GM12864 (cell line): ENCODE results near the gene GAD2.

Source experiments
- DNase-seq: peaks from one replicate; pipeline ENCODE4 v3.0.0-alpha.2; 2011; ENCODE audit warnings: low read depth
- H3K4me3 ChIP-seq: 2 replicates; pipeline ENCODE4 v1.5.1; 2011; ENCODE audit warnings: mild to moderate bottlenecking, low read depth, low read length, control low read depth
- TF ChIP-seq, protein P1 (sequence below): IDR thresholded peaks from 2 replicates; pipeline ENCODE4 v1.5.1; 2011; ENCODE audit warnings: low read depth, mild to moderate bottlenecking, moderate library complexity, low read length, control low read depth, inconsistent platforms; ENCODE audit errors: missing control alignments

GAD2 gene

DNA sequence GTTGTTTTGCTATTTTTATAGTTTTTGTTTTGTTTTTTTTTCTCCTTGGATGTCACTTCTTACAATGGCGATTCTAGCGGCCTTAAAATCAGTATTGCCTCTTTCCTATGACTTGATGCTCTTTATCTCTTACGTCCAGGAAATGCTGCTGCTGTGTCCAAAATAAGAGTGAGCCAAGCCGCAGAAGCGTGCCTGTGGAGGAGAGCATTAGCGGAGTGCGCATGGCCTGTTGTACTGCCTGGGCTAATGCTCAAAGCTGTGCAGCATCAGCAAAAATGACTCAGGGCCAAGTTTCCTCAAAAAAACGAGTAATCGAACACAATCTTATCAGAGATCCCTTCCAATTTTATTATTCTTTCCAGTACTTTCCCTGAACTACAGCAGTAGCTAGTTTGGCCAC, 18.5 kb upstream of the GAD2 start:
- TF ChIP-seq, protein P1, sequence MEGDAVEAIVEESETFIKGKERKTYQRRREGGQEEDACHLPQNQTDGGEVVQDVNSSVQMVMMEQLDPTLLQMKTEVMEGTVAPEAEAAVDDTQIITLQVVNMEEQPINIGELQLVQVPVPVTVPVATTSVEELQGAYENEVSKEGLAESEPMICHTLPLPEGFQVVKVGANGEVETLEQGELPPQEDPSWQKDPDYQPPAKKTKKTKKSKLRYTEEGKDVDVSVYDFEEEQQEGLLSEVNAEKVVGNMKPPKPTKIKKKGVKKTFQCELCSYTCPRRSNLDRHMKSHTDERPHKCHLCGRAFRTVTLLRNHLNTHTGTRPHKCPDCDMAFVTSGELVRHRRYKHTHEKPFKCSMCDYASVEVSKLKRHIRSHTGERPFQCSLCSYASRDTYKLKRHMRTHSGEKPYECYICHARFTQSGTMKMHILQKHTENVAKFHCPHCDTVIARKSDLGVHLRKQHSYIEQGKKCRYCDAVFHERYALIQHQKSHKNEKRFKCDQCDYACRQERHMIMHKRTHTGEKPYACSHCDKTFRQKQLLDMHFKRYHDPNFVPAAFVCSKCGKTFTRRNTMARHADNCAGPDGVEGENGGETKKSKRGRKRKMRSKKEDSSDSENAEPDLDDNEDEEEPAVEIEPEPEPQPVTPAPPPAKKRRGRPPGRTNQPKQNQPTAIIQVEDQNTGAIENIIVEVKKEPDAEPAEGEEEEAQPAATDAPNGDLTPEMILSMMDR = no peak
- no peak overlapping the region for H3K4me3 ChIP-seq
- no peak for DNase-seq

DNA sequence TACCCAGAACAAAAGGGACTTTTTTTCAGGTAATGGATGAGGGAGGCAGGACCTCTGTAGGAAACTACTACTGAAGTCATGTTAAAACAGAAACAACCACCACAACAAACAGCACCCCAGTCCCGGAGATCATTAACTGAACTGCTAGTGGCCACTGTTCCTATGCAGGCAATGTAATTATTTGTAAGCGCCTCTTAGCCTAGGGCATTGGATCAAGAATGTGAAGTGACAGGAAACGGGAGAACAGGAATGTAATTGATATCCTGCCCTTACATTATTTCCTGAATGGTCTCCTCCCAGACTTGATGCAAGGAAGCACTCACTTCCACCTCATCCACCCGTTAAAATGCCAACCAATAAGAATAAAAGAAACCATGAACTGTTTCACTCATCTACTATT, 16.7 kb upstream of the GAD2 start:
- DNase-seq = no peak
- TF ChIP-seq, protein P1 = no peak
- no peak overlapping the region for H3K4me3 ChIP-seq

DNA sequence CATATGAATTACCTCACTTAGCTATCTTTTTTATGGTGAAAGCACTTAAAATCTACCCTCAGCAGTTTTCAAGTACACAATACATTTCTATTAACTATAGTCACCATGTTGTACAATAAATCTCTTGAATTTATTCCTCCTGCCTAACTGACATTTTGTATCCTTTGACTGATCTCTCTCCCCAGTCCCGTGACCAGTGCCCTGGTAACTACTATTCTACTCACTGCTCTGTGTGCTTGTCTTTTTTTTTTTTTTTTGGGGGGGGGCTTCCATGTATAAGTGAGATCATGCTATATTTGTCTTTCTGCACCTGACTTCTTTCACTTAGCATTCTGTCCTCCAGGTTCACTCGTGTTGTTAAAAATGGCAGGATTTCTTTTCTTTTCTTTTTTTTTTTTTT, 11.4 kb upstream of the GAD2 start:
- DNase-seq = no peak
- TF ChIP-seq, protein P1 = no peak
- no peak overlapping the region for H3K4me3 ChIP-seq

DNA sequence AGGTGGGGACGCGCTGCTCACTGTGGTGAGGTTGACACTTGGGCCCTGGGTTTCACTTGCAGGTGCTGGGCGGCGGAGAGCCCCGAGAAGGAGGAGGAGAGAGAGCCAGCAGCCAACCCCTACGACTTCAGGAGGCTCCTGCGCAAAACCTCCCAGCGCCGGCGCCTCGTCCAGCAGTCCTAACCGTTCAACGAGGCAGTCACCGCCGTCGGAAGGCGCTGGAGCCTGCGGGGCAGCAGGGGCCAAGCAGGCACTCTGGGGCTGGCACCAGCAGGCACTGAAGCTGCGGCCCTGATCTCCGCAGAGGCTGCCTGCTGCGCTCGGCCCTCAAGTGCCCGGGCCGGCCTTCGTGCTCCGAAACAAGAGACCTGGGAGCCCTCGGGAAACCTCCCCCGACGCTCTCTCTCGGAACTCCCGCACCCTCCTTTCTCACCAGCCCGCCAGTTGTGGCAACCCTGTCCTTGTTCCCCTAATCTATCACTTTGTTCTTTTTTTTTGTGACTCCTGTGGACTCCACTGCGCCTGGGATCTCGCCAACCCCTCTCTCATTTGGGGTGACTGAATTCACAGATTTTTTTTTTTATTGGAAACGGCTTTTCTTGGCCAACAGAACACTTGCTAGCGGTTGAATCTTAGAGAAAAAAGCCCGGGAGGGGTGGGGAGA, 4.7 kb upstream of the GAD2 start:
- H3K4me3 ChIP-seq = no peak overlapping the region
- DNase-seq = no peak

DNA sequence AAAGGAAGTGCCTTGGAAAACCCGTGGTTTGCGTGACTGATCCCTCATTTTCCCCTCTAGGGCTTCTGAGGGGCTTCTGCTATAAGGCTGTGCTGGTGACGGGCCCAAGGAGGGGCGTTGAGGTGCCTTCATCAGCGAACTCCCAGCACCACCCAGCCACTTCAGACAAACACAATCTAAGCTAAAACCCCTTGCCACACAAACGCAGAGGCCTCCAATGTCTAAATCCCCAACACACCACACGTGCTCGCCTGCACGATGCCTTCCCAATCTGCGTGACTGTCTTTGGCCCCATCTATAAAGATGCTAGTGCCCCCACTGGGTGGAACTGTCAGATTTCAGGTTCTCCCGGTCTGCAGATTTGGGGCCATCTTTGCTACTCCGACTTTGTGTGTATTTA, 4.1 kb upstream of the GAD2 start:
- no peak for DNase-seq
- no peak overlapping the region for H3K4me3 ChIP-seq
- TF ChIP-seq, protein P1 = no peak

More for the DNA sequence above, 4.7 kb upstream of the GAD2 start:
- TF ChIP-seq, protein P1 = no peak

DNA sequence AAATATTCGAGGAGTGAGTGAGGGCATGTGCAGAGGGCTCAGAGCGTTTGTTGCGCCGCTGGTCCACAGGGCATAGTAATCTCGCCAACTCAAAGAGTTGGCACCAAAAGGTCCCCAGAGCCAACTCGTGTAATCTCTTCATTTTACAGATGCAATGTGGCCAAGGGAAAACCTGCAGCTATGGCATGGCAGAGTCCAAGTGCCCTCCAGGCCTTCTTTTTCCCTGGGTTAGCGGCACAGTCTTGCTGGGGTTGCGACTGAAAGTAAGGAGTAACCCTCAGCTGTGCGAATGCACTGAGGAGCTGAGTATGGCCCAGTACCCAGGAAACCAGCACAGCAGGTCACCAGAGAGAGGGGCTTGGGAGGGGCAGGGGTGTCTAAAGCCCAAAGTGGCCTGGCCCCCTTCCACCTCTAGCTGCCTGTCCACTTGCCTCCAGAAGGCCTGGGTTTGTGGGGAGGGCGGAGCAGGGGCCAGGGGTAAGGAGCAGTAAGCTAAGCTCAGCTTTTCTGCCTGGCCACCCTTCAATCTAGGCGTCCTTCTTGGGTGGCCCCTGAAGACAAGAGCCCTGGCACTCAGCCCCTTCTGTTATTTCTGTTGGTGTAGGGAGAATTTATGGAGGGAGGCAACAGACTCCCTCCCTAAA, 3.3 kb upstream of the GAD2 start:
- TF ChIP-seq, protein P1 = no peak
- no peak overlapping the region for H3K4me3 ChIP-seq
- no peak for DNase-seq

DNA sequence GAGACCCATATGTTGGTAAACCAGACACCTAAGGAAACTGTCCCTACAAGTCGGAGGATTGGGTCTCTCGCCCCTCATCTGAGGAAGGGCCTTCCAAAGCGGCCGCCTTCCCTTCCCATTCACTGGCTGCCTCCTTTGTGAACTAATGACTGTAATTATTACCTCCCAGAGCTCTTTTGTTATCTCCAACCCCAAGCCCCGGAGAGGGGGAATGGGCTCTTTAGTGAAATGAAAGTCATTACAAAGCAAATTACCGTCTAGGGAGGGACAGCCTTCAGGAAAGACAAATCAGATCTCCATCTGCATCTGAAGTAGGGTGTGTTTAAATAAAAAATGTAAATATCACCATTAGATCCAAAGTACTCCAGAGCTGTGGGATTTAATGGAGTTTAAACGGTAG, 2.6 kb upstream of the GAD2 start:
- TF ChIP-seq, protein P1 = no peak
- DNase-seq = no peak
- H3K4me3 ChIP-seq = no peak overlapping the region
